Measurements from ENCODE around the gene ZNF764.

Gene ZNF764

GRCh38 chr16:30535777-30536190 is 22.4 kb downstream of the ZNF764 start:
- peak; percentile 87 for TF ChIP-seq CTCF (IDR thresholded peaks at IDR 0.05; ENCODE audit: insufficient read depth, low read depth, low read length, missing control alignments)
- peak overlapping the region; percentile 94 for H3K4me3 ChIP-seq (ENCODE audit: low read length)
- DNase-seq (ENCODE audit: low read depth) = peak; percentile 87

DNA sequence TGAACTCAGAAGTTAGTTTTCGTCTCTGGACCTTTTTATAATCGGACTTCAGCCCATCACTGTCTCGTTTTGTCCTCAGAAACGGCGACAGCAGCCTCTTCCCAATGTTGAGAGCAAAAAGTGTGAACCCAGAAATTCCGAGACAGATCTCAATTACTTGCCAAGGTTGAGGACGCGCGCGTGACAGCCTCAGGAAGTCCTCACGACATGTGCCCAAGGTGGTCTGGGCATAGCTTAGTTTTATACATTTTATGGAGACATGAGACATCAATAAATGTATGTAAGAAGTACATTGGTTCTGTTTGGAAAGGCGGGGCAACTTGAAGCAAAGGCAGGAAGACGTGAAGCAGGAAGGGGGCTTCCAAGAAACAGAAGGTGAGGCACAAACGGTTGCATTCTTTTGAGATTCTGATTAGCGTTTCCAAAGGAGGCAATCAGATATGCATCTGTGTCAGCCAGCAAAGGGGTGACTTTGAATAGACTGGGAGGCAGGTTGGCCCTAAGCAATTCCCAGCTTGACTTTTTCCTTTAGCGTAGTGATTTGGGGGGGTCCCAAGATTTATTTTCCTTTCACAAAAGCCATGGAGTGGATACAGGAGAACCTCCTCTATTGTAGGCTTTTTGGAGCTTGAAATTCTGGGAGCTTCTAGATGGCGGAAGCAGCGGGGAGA is 22.9 kb downstream of the ZNF764 start:
- TF ChIP-seq CTCF (IDR thresholded peaks at IDR 0.05; ENCODE audit: insufficient read depth, low read depth, low read length, missing control alignments) = no peak
- peak; percentile 28 for DNase-seq (ENCODE audit: low read depth)

GRCh38 chr16:30534368-30535105 is 23.6 kb downstream of the ZNF764 start, which contains the start of gene ZNF747:
Gene ZNF747 (minus strand): TSS chr16:30534858. CDS start chr16:30534679, 179 bp downstream.
- no peak for TF ChIP-seq CTCF (IDR thresholded peaks at IDR 0.05; ENCODE audit: insufficient read depth, low read depth, low read length, missing control alignments)
- peak; percentile 89 for DNase-seq (ENCODE audit: low read depth)
- H3K4me3 ChIP-seq (ENCODE audit: low read length) = peak within 1 kb of the TSS; percentile 94

More for the DNA sequence above, 22.9 kb downstream of the ZNF764 start:
- H3K4me3 ChIP-seq (ENCODE audit: low read length) = peak overlapping the region; percentile 94

DNA sequence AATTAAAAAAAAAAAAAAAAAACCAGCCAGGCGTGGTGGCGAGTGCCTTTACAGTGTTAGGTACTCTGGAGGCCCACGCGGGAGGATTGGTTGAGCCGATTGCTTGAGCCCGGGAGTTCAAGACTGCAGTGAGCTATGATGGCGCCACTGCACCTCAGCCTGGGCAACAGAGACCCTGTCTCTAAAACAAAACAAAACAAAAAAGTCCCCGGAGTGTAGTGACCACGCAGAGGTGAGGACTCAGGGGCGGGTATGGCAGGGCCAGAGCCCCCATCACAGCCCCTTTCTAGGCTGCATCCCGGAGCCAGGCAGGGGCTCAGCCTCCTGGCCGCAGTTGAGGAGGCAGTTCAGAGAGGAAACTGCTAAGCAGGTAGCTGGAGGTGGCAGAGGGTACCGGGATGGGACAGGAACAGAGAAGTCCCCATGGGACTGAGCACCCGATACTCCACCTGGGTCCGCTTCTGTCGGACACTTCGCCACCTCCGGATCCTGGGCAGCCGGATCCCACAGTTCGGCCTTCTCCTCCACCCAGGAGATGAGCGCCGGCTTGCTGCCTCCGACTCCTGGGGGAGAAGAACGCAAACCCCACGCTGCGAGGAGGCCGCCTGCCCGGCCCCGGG is 24.3 kb downstream of the ZNF764 start:
- peak overlapping the region; percentile 94 for H3K4me3 ChIP-seq (ENCODE audit: low read length)
- DNase-seq (ENCODE audit: low read depth) = no peak
- TF ChIP-seq CTCF (IDR thresholded peaks at IDR 0.05; ENCODE audit: insufficient read depth, low read depth, low read length, missing control alignments) = no peak

DNA sequence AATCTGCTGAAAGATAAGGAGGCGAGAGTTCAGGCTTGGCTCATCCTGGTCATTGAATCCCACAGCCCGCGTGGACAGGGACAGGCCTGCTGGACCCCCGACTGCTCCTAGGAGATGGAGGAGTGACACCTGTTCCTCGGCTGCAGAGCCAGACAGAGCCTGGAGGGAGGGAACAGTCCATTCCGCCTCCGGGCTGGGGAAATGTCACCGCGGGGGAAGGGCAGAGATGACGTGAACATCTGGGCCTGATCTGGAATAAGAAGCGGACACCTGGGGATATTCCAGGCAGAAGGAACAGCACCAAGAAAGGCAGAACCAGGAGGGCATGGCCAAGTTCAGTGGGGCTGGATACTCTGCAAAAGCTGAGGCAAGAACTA is 25.0 kb downstream of the ZNF764 start:
- no peak for TF ChIP-seq CTCF (IDR thresholded peaks at IDR 0.05; ENCODE audit: insufficient read depth, low read depth, low read length, missing control alignments)
- peak overlapping the region; percentile 94 for H3K4me3 ChIP-seq (ENCODE audit: low read length)
- no peak for DNase-seq (ENCODE audit: low read depth)

GRCh38 chr16:30532285-30533145 is 25.7 kb downstream of the ZNF764 start:
- no peak for TF ChIP-seq CTCF (IDR thresholded peaks at IDR 0.05; ENCODE audit: insufficient read depth, low read depth, low read length, missing control alignments)
- no peak for DNase-seq (ENCODE audit: low read depth)
- no peak overlapping the region for H3K4me3 ChIP-seq (ENCODE audit: low read length)
